HEK293 (cell line): ENCODE data around the gene SETD5.

Experiments used
- ATF2 ChIP-seq: fragments of 450-650 bp; formaldehyde crosslinking; IDR thresholded peaks from 2 replicates; pipeline ENCODE4 v1.5.1; 2016; ENCODE audit warnings: missing biosample characterization, missing genetic modification characterization, low read depth
- CTCF ChIP-seq: fragments of 450-650 bp; formaldehyde crosslinking; IDR thresholded peaks from 2 replicates; pipeline ENCODE4 v1.5.1; 2016; ENCODE audit warnings: missing biosample characterization, missing genetic modification characterization
- ZFP37 ChIP-seq: fragments of 450-650 bp; formaldehyde crosslinking; IDR thresholded peaks from 2 replicates; pipeline ENCODE4 v1.5.1; 2016; ENCODE audit warnings: missing biosample characterization, missing genetic modification characterization
- ZNF138 ChIP-seq: fragments of 450-650 bp; formaldehyde crosslinking; IDR thresholded peaks from 2 replicates; pipeline ENCODE4 v1.5.1; 2016; ENCODE audit warnings: missing biosample characterization, missing genetic modification characterization, borderline replicate concordance
- ZNF18 ChIP-seq: fragments of 450-650 bp; formaldehyde crosslinking; IDR thresholded peaks from 2 replicates; pipeline ENCODE4 v1.5.1; 2016; ENCODE audit warnings: missing biosample characterization, missing genetic modification characterization
- ZNF274 ChIP-seq, 2 experiments: fragments of 200-500 bp in 1 of 2; fragments of 450-650 bp in 1 of 2; sonication (Bioruptor generic) in 1 of 2; formaldehyde crosslinking in 1 of 2; IDR thresholded peaks; 2 replicates each; pipeline versions ENCODE4 v1.5.1 to v1.6.1; 2014 to 2016; ENCODE audit warnings: borderline replicate concordance in 1 of 2, inconsistent platforms in 1 of 2, low read length in 1 of 2, missing biosample characterization in 1 of 2, missing genetic modification characterization in 1 of 2
- ZNF350 ChIP-seq: fragments of 450-650 bp; formaldehyde crosslinking; IDR thresholded peaks from 2 replicates; pipeline ENCODE4 v1.5.0; 2017; ENCODE audit warnings: missing biosample characterization, mild to moderate bottlenecking, missing genetic modification characterization
- ZNF391 ChIP-seq: fragments of 450-650 bp; formaldehyde crosslinking; IDR thresholded peaks from 2 replicates; pipeline ENCODE4 v1.5.1; 2016; ENCODE audit warnings: low read depth, missing biosample characterization, missing genetic modification characterization, borderline replicate concordance
- ZNF521 ChIP-seq: fragments of 450-650 bp; formaldehyde crosslinking; IDR thresholded peaks from 2 replicates; pipeline ENCODE4 v1.5.1; 2017; ENCODE audit warnings: missing biosample characterization, mild to moderate bottlenecking, missing genetic modification characterization

- TF ChIP-seq ZFP37 (tag by site-specific recombination) (no peak), ATF2 (no peak), CTCF (tag by site-specific recombination) (no peak), ZNF138 (tag by site-specific recombination) (no peak), ZNF521 (tag by site-specific recombination) (no peak), ZNF391 (tag by site-specific recombination) (no peak), ZNF274 (IDR thresholded peaks at IDR 0.05; ENCODE audit: low read length) (no peak), ZNF274 (tag by site-specific recombination; IDR thresholded peaks at IDR 0.05; ENCODE audit: borderline replicate concordance) (no peak), ZNF350 (tag by site-specific recombination) (no peak), ZNF18 (tag by site-specific recombination) (no peak)
Observed at GRCh38 chr3:9435316-9435715, 37.9 kb downstream of the SETD5 start.
